Esophagus squamous epithelium (tissue), 4 donors: ENCODE measurements around the gene PCDHA1.

ENCODE experiments used
- CTCF ChIP-seq, 6 experiments: fragments of 450-650 bp in 4 of 6; fragments of 200-600 bp in 2 of 6; sonication (generic) in 2 of 6; IDR thresholded peaks; one replicate each; pipeline ENCODE4 v1.5.1; 2016 to 2019; ENCODE audit warnings: antibody characterized with exemption in 6 of 6, mild to moderate bottlenecking in 4 of 6, moderate library complexity in 4 of 6
- POLR2A ChIP-seq, 4 donors: fragments of 450-650 bp; IDR thresholded peaks; one replicate each; pipeline ENCODE4 v1.6.1; 2017; ENCODE audit warnings: antibody characterized with exemption in 4 of 4, mild to moderate bottlenecking in 4 of 4, moderate library complexity in 3 of 4

- TF ChIP-seq CTCF (IDR thresholded peaks at IDR 0.05) (no peak), POLR2A (IDR thresholded peaks at IDR 0.05) (no peak)
Measured at GRCh38 chr5:140969880-140970279, 183.9 kb downstream of the PCDHA1 start.
